Activated naive CD4-positive, alpha-beta T cell treated with anti-CD3 and anti-CD28 coated beads, Interleukin-2, amount 10 ng/mL, durations not matched to agents 7 days and 5 days (primary cell): Measurements from ENCODE around the gene CENPX.

Experiments
- CTCF ChIA-PET: fragments of 350-600 bp; sonication (Branson Sonifier 250); formaldehyde crosslinking; loops from one replicate; lab custom pipeline; 2021; ENCODE audit warnings: antibody characterized with exemption; lab: Charles Lee
- DNase-seq: peaks from one replicate; pipeline ENCODE4 v3.0.0-alpha.2; 2020
- H3K27ac Mint-ChIP-seq: one replicate; pipeline ENCODE4 v1.8.0; 2021; ENCODE audit warnings: mild to moderate bottlenecking, moderate library complexity, mixed read lengths
- H3K27me3 Mint-ChIP-seq: one replicate; pipeline ENCODE4 v1.8.0; 2021; ENCODE audit warnings: mild to moderate bottlenecking, mixed read lengths
- H3K36me3 Mint-ChIP-seq: one replicate; pipeline ENCODE4 v1.8.0; 2021; ENCODE audit warnings: mixed read lengths
- H3K4me1 Mint-ChIP-seq: one replicate; pipeline ENCODE4 v1.8.0; 2021; ENCODE audit warnings: mixed read lengths
- H3K4me3 Mint-ChIP-seq: one replicate; pipeline ENCODE4 v1.8.0; 2021; ENCODE audit warnings: mild to moderate bottlenecking, moderate library complexity, mixed read lengths
- H3K9me3 Mint-ChIP-seq: one replicate; pipeline ENCODE4 v1.8.0; 2021; ENCODE audit warnings: mixed read lengths

CENPX gene

GRCh38 chr17:82059272-82060000 is 36.8 kb upstream of the CENPX start:
- DNase-seq: no peak
- no peaks in the 10 kb centered on the region for H3K27me3 Mint-ChIP-seq
- H3K4me1 Mint-ChIP-seq: peaks cover 6% of the 10 kb centered on the region
- no peak overlapping the region for H3K4me3 Mint-ChIP-seq
- H3K9me3 Mint-ChIP-seq: no peaks in the 10 kb centered on the region
- CTCF ChIA-PET: no interaction called here
- H3K27ac Mint-ChIP-seq: no peak overlapping the region
- peaks cover 17% of the 10 kb centered on the region for H3K36me3 Mint-ChIP-seq

DNA sequence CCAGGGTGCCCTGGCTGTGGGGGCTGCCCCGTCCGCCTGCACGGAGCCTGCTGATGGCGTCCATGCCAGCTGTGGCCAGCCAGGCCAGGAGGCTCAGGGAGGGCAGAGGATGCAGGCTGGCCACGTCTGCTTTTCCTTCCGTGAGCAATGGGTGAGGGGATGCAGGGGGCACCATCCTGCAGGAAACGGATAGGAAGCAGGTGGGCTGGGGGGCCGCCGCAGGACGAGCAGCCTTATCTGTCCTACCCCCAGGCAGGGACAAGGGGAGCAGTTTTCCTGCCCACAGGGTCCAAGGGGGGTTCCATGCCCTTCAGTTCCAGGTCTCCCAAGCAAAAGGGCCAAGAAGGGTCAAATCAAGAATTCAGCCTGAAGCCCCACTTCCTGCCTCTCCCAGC is 36.2 kb upstream of the CENPX start:
- H3K36me3 Mint-ChIP-seq: peaks cover 17% of the 10 kb centered on the region
- no peak for DNase-seq
- H3K27me3 Mint-ChIP-seq: no peaks in the 10 kb centered on the region
- H3K9me3 Mint-ChIP-seq: no peaks in the 10 kb centered on the region
- H3K4me1 Mint-ChIP-seq: peaks cover under 1% of the 10 kb centered on the region
- H3K4me3 Mint-ChIP-seq: no peak overlapping the region
- CTCF ChIA-PET: no interaction called here
- H3K27ac Mint-ChIP-seq: no peak overlapping the region

- H3K27ac Mint-ChIP-seq: no peak overlapping the region
Measured at GRCh38 chr17:82058230-82058854, 35.7 kb upstream of the CENPX start.

GRCh38 chr17:82056729-82057621 is 34.3 kb upstream of the CENPX start:
- Mint-ChIP-seq H3K4me1 (peaks cover 12% of the 10 kb centered on the region), H3K27me3 (no peaks in the 10 kb centered on the region), H3K27ac (no peak overlapping the region), H3K4me3 (no peak overlapping the region), H3K36me3 (peaks cover 19% of the 10 kb centered on the region), H3K9me3 (no peaks in the 10 kb centered on the region)
- CTCF ChIA-PET: no interaction called here
- no peak for DNase-seq

More at GRCh38 chr17:82058230-82058854, 35.7 kb upstream of the CENPX start:
- peaks cover 19% of the 10 kb centered on the region for H3K36me3 Mint-ChIP-seq
- CTCF ChIA-PET: no interaction called here
- no peaks in the 10 kb centered on the region for H3K27me3 Mint-ChIP-seq
- no peak for DNase-seq
- no peak overlapping the region for H3K4me3 Mint-ChIP-seq
- peaks cover 5% of the 10 kb centered on the region for H3K4me1 Mint-ChIP-seq
- no peaks in the 10 kb centered on the region for H3K9me3 Mint-ChIP-seq

DNA sequence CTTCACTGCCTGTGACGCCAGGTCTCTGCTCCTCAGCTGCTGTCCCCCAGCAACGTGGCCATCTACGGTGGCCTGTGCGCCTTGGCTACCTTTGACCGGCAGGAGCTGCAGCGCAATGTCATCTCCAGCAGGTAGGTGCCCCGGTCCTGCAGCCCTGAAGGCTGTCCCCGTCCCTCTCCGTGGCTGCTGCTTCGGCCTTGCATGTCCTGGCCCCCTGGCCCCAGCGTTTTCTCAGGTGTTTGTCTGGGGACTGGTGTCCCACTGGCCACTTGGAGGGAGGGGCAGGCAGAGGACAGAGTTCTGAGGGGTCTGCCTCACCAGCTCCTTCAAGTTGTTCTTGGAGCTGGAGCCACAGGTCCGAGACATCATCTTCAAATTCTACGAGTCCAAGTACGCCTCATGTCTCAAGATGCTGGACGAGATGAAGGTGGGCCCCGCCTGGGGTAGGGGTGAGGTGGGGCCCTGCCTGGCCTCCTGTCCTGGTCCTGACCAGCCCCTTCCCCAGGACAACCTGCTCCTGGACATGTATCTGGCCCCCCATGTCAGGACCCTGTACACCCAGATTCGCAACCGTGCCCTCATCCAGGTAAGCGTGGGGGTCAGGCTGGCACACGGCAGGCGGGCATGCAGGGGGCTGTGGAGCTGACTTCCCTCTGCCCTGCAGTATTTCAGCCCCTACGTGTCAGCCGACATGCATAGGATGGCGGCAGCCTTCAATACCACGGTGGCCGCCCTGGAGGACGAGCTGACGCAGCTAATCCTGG is 33.5 kb upstream of the CENPX start:
- no peak for DNase-seq
- Mint-ChIP-seq H3K9me3 (no peaks in the 10 kb centered on the region), H3K4me3 (no peak overlapping the region), H3K36me3 (peaks cover 19% of the 10 kb centered on the region), H3K4me1 (peaks cover 12% of the 10 kb centered on the region), H3K27me3 (no peaks in the 10 kb centered on the region), H3K27ac (no peak overlapping the region)
- CTCF ChIA-PET: no interaction called here

DNA sequence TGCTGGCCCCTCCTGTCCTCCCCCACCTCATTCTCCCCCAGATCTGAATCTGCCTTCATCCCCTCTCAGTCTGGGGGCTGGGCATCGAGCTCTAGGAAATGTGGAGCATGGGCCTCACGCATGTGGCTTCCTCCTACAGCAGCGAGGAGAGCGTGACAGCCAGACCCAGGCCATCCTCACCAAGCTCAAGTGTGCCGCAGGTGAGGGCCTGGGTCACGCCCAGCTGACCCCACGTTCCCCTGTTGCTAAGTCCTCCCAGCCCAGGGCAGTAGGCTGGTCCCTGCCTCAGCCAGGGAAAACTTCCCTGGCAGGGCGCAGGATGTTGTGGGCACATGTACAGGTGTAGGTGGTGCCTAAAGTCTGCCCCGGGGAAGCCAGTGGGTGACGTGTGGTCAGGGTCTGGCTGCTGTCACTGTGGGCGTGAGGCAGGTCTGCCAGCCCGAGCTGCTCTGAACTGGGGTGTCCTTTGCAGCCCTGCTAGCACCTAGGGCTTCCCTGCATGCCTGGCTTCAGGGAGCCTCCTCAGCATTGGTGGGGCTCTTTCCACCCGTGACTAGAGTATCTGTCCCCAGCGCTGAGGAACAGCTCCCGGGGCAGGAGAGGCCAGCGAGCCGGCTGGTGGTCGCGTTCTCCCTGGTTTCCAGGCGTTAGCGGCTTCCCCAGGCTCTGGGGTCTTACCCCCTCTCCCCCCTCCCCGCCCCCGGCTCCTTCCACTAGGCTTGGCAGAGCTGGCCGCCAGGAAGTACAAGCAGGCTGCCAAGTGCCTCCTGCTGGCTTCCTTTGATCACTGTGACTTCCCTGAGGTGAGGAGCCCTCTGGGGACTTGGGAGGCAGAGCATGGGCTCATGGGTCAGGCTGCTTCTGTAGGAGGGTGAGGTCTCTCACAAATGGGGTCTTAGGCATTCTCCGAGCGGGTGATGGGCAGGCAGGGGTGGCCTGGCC is 32.6 kb upstream of the CENPX start:
- Mint-ChIP-seq H3K27me3 (no peaks in the 10 kb centered on the region), H3K9me3 (no peaks in the 10 kb centered on the region), H3K4me3 (no peak overlapping the region), H3K36me3 (peaks cover 14% of the 10 kb centered on the region), H3K4me1 (peaks cover 19% of the 10 kb centered on the region), H3K27ac (no peak overlapping the region)
- DNase-seq: no peak
- CTCF ChIA-PET: interaction anchor here (1.3 kb wide), 1 partner anchor 96 kb away, joined by 3 read pairs; no protein-coding TSS in a partner anchor

DNA sequence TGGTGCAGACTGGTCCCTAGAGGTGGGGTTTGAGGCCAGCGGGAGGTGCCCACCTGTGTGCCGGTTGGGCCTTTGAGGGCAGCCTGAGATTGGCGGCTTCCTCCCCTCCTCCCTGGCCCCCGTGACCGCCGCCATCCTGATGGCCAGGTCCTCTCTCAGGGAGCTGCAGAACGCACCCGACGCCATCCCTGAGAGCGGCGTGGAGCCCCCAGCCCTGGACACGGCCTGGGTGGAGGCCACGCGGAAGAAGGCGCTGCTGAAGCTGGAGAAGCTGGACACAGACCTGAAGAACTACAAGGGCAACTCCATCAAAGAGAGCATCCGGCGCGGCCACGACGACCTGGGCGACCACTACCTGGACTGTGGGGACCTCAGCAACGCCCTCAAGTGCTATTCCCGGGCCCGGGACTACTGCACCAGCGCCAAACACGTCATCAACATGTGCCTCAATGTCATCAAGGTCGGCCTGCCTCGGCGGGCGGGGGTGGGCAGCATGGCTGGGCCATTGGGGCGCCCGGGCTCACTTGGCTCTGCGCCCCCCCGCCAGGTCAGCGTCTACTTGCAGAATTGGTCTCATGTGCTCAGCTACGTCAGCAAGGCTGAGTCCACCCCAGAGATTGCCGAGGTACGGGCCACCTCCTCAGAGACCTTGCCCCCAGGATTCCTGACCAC is 31.8 kb upstream of the CENPX start:
- Mint-ChIP-seq H3K27me3 (no peaks in the 10 kb centered on the region), H3K36me3 (peaks cover 11% of the 10 kb centered on the region), H3K4me1 (peaks cover 21% of the 10 kb centered on the region), H3K9me3 (no peaks in the 10 kb centered on the region), H3K4me3 (no peak overlapping the region), H3K27ac (no peak overlapping the region)
- DNase-seq: no peak
- CTCF ChIA-PET: interaction anchor here (1.3 to 1.8 kb wide), 2 partner anchors 95 to 100 kb away, joined by 3 to 5 read pairs; no protein-coding TSS in a partner anchor

DNA sequence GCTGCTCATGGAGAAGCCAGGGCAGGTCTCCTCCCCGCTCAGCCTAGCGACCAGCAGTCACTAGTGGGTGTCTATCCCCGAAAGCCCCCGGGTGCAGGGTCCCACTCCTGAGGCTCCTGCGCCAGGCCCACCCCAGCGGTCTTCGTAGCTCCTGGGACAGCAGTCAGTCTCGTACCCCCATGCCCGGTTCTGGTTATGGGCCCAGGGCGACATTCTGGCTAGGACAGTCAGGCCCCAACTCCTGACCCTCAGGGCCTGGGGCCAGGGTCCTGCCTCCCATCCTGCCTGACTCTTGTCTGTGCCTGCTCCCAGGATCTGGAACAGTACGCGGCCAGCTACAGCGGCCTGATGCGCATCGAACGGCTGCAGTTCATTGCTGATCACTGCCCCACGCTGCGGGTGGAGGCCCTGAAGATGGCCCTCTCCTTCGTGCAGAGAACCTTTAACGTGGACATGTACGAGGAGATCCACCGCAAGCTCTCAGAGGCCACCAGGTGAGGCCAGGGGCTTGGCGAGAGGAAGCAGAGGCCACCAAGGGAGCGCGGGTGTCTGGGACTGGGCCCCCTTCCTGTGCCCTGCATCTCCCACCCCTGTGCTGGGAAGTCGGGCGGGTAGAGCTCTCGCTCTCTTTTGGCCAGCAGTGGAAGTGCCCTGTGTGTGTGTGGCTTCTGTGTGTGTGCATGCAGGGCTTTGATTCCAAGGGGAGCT is 31.0 kb upstream of the CENPX start:
- H3K27me3 Mint-ChIP-seq: no peaks in the 10 kb centered on the region
- no peak overlapping the region for H3K27ac Mint-ChIP-seq
- no peaks in the 10 kb centered on the region for H3K9me3 Mint-ChIP-seq
- CTCF ChIA-PET: interaction anchor here (1.3 to 1.8 kb wide), 2 partner anchors 94 to 101 kb away, joined by 3 to 5 read pairs; no protein-coding TSS in a partner anchor
- H3K4me1 Mint-ChIP-seq: peaks cover 21% of the 10 kb centered on the region
- peaks cover 11% of the 10 kb centered on the region for H3K36me3 Mint-ChIP-seq
- DNase-seq: no peak
- H3K4me3 Mint-ChIP-seq: peak overlapping the region; percentile 82

DNA sequence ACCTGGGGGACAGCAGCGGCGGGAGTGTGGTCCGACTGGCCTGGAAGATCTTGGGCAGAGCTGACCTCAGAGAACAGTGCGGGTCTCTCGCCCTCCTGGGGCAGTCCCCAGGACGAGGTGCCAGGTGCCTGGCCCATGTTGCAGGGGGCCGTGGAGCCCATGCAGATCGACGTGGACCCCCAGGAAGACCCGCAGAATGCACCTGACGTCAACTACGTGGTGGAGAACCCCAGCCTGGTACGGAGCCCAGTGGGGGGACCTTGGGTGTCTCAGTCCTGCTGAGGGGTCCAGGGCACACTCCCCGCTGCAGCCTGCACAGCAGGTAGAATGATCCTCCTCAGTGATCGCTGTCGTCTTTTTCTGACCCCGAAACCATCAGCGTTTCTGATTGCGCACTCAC is 30.5 kb upstream of the CENPX start:
- Mint-ChIP-seq H3K4me3 (peak overlapping the region; percentile 82), H3K9me3 (no peaks in the 10 kb centered on the region), H3K27me3 (no peaks in the 10 kb centered on the region), H3K27ac (peak overlapping the region; percentile 28), H3K36me3 (peaks cover 11% of the 10 kb centered on the region), H3K4me1 (peaks cover 21% of the 10 kb centered on the region)
- DNase-seq: no peak
- CTCF ChIA-PET: interaction anchor here (1.8 kb wide), 1 partner anchor 101 kb away, joined by 5 read pairs; no protein-coding TSS in a partner anchor

DNA sequence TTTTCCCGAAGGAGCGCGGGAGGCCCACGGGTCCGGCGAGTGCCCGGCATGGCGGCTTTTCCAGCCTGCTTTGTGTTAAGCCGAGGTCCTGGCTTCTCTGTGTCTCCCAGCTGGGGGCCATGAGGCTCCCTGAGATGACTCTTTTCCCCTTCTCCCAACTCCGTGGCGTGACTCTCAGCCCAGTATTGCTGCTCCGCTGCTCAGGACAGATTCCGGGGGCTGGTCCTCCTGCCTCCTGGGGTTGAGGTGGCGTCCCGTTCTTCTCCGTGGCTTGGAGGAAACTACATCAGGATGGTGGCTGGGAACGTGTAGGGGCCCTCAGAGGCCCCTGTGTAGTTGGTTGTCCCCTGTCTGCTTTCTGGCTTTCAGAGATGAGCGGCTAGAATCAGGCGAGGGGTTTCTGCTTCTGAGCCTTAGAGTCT is 30.0 kb upstream of the CENPX start:
- Mint-ChIP-seq H3K4me3 (peak overlapping the region; percentile 82), H3K9me3 (no peaks in the 10 kb centered on the region), H3K4me1 (peaks cover 21% of the 10 kb centered on the region), H3K36me3 (peaks cover 8% of the 10 kb centered on the region), H3K27me3 (no peaks in the 10 kb centered on the region), H3K27ac (peak overlapping the region; percentile 69)
- CTCF ChIA-PET: interaction anchor here (1.8 kb wide), 1 partner anchor 102 kb away, joined by 5 read pairs; no protein-coding TSS in a partner anchor
- no peak for DNase-seq

DNA sequence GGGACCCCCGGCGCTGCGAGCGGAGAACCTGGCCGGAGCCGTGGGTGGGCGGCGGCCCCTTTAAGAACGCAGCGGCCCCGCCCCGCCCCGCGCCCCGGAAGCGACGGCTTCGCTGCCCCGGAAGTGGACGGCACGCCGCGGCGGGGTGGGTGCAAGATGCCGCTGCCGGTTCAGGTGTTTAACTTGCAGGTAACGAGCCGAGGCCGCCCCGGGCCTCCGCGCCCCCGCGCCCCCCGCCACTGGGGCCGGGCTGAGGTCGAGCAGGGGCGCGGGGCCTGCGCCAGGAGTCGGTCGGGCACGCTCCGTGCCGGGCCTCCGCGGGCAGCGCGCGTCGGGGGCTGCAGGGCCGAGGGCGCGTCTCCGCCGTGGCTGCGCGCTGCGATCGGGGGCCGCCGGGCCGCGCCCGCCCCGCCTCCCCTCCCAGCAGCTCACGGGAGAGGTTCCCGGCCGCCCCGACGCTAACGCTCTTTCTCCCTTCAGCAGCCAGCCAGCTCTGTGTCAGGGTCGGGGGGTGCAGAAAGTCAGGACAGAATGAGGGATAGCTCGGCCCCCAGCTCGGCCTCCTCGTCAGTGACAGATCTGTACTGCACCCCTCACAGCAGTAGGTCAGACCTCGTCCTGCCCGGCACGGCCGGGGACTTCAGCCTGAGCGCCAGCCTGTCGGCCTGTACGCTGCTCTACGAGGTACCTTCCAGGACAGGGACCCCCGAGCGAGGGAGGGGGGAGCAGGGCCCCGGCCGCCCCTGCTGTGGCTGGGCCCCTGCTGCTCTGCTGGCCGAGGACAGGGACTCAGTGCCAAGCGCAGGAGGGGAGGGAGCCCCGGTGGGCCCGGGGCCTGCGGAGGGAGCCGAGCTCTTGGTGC is 29.3 kb upstream of the CENPX start, which contains the start of the genes GPS1 and RFNG:
GPS1 (plus strand) TSS at position 123 of the 862 bp plus-strand sequence; CDS start at position 157, 34 bp downstream.
RFNG (minus strand) TSS at position 36 of the 862 bp plus-strand sequence. CDS start 45 bp downstream, outside the sequence.
- CTCF ChIA-PET: no interaction called here
- DNase-seq: peak; percentile 90
- peaks cover 21% of the 10 kb centered on the region for H3K4me1 Mint-ChIP-seq
- no peaks in the 10 kb centered on the region for H3K9me3 Mint-ChIP-seq
- H3K27ac Mint-ChIP-seq: peak within 1 kb of the TSS; percentile 90
- H3K27me3 Mint-ChIP-seq: no peaks in the 10 kb centered on the region
- H3K36me3 Mint-ChIP-seq: peaks cover 11% of the 10 kb centered on the region
- H3K4me3 Mint-ChIP-seq: peak within 1 kb of the TSS; percentile 86
